IMR-90 (cell line): ENCODE data around the gene SLBP. TPM values are rescaled to one million over a fixed set of nuclear protein-coding genes. Genes with fewer than 3 reads are reported as not detected.

Experiments
- ATAC-seq: fragments of 200-7000 bp; cut with Tn5 transposase; 2 replicates; pipeline ENCODE4 v1.9.1; 2020; ENCODE audit warnings: low read depth, mild to moderate bottlenecking, moderate library complexity
- BruUV-seq: library from RNA; stranded (reverse); fragments of 400-500 nt; replicated peaks from 2 replicates; lab custom pipeline; 2021; lab: Mats Ljungman, UMichigan
- CTCF ChIA-PET: fragments of 300-600 bp; formaldehyde crosslinking; extraction: SDS; loops from one replicate; lab custom pipeline; 2021; ENCODE audit warnings: antibody characterized with exemption; lab: Yijun Ruan, JAX
- POLR2A ChIA-PET: fragments of 300-600 bp; sonication (Branson Sonifier 250); formaldehyde crosslinking; loops from one replicate; lab custom pipeline; 2022; ENCODE audit warnings: antibody characterized with exemption; ENCODE audit not compliant: unreplicated experiment; lab: Charles Lee
- DNase-seq: peaks from one replicate; pipeline ENCODE4 v3.0.0; 2013
- H2AFZ ChIP-seq: replicated peaks from 2 replicates; pipeline ENCODE3; 2013; ENCODE audit warnings: low read length, mild to moderate bottlenecking; ENCODE audit not compliant: poor library complexity
- H2AK5ac ChIP-seq: 2 replicates; pipeline ENCODE4 v1.6.1; 2013; ENCODE audit warnings: low read depth, low read length, inconsistent platforms
- H2AK9ac ChIP-seq: replicated peaks from 2 replicates; pipeline ENCODE3; 2013; ENCODE audit warnings: mild to moderate bottlenecking, low read depth, low read length, moderate library complexity; ENCODE audit not compliant: poor library complexity
- H2BK120ac ChIP-seq: 2 replicates; pipeline ENCODE4 v1.6.1; 2013; ENCODE audit warnings: low read depth, low read length, inconsistent platforms
- H2BK15ac ChIP-seq: 3 replicates; pipeline ENCODE4 v1.6.1; 2013; ENCODE audit warnings: low read depth, low read length, inconsistent platforms
- H2BK20ac ChIP-seq: 2 replicates; pipeline ENCODE4 v1.6.1; 2013; ENCODE audit warnings: low read depth, mild to moderate bottlenecking, inconsistent platforms, low read length, moderate library complexity
- H2BK5ac ChIP-seq: 2 replicates; pipeline ENCODE4 v1.6.1; 2013; ENCODE audit warnings: mild to moderate bottlenecking, low read depth, low read length, inconsistent platforms; ENCODE audit not compliant: poor library complexity, severe bottlenecking
- H3K14ac ChIP-seq: replicated peaks from 2 replicates; pipeline ENCODE4 v1.6.1; 2013; ENCODE audit warnings: low read depth, low read length, inconsistent platforms
- H3K18ac ChIP-seq: 2 replicates; pipeline ENCODE4 v1.6.1; 2013; ENCODE audit warnings: low read depth, low read length, control low read depth
- H3K23ac ChIP-seq: 2 replicates; pipeline ENCODE4 v1.6.1; 2013; ENCODE audit warnings: low read depth, low read length, inconsistent platforms
- H3K27ac ChIP-seq: 2 replicates; pipeline ENCODE4 v1.5.1; 2013; ENCODE audit warnings: mild to moderate bottlenecking, control low read depth, low read length; ENCODE audit not compliant: insufficient read depth
- H3K27me3 ChIP-seq: 2 replicates; pipeline ENCODE4 v1.6.1; 2013; ENCODE audit warnings: low read length; ENCODE audit not compliant: control insufficient read depth, insufficient read depth
- H3K36me3 ChIP-seq: 2 replicates; pipeline ENCODE4 v1.6.1; 2013; ENCODE audit warnings: low read length, mixed read lengths; ENCODE audit not compliant: control insufficient read depth, insufficient read depth
- H3K4ac ChIP-seq: 2 replicates; pipeline ENCODE4 v1.6.1; 2013; ENCODE audit warnings: low read depth, low read length, inconsistent platforms
- H3K4me1 ChIP-seq: 2 replicates; pipeline ENCODE4 v1.6.1; 2013; ENCODE audit warnings: low read length, mixed read lengths; ENCODE audit not compliant: control insufficient read depth, insufficient read depth
- H3K4me2 ChIP-seq: 2 replicates; pipeline ENCODE4 v1.6.1; 2013; ENCODE audit warnings: low read depth, mild to moderate bottlenecking, control low read depth, low read length, moderate library complexity
- H3K4me3 ChIP-seq: 2 replicates; pipeline ENCODE4 v1.5.1; 2013; ENCODE audit warnings: low read depth, mild to moderate bottlenecking, control low read depth, low read length, moderate library complexity; ENCODE audit not compliant: insufficient read depth
- H3K56ac ChIP-seq: 2 replicates; pipeline ENCODE4 v1.6.1; 2013; ENCODE audit warnings: low read length, inconsistent platforms; ENCODE audit not compliant: insufficient read depth; ENCODE audit errors: extremely low read depth
- H3K79me1 ChIP-seq, 2 experiments: 2 replicates each; pipeline ENCODE4 v1.6.1; 2013; ENCODE audit warnings: low read length in 2 of 2, inconsistent platforms in 1 of 2, low read depth in 1 of 2
- H3K9ac ChIP-seq: 2 replicates; pipeline ENCODE4 v1.6.1; 2013; ENCODE audit warnings: low read depth, low read length, control low read depth
- H3K9me1 ChIP-seq: 2 replicates; pipeline ENCODE4 v1.6.1; 2013; ENCODE audit warnings: low read length, inconsistent platforms; ENCODE audit not compliant: insufficient read depth
- H3K9me3 ChIP-seq: 2 replicates; pipeline ENCODE4 v1.6.1; 2013; ENCODE audit warnings: low read length; ENCODE audit not compliant: control insufficient read depth, insufficient read depth
- H4K20me1 ChIP-seq: 2 replicates; pipeline ENCODE4 v1.6.1; 2013; ENCODE audit warnings: low read length, inconsistent platforms; ENCODE audit not compliant: insufficient read depth
- H4K5ac ChIP-seq: 2 replicates; pipeline ENCODE4 v1.6.1; 2013; ENCODE audit warnings: mild to moderate bottlenecking, low read depth, low read length, control low read depth
- H4K8ac ChIP-seq, 2 experiments: 2 replicates each; pipeline ENCODE4 v1.6.1; 2013; ENCODE audit warnings: low read depth in 2 of 2, low read length in 2 of 2, control low read depth in 1 of 2, inconsistent platforms in 1 of 2
- H4K91ac ChIP-seq: 2 replicates; pipeline ENCODE4 v1.6.1; 2013; ENCODE audit warnings: low read depth, low read length, inconsistent platforms; ENCODE audit not compliant: insufficient read depth
- BHLHE40 ChIP-seq: fragments of 150-350 bp; IDR thresholded peaks from 2 replicates; pipeline ENCODE4 v1.6.1; 2016; ENCODE audit warnings: mild to moderate bottlenecking, low read depth, low read length
- CHD1 ChIP-seq: IDR thresholded peaks from 2 replicates; pipeline ENCODE4 v1.6.1; 2012; ENCODE audit warnings: low read depth, low read length, improper control_type of control experiment
- CTCF ChIP-seq: conservative IDR thresholded peaks from 2 replicates; pipeline ENCODE4 v1.5.1; 2012; ENCODE audit warnings: mild to moderate bottlenecking, low read depth, low read length, improper control_type of control experiment
- ELK1 ChIP-seq: fragments of 150-350 bp; IDR thresholded peaks from 2 replicates; pipeline ENCODE4 v1.6.1; 2016; ENCODE audit warnings: low read depth, mild to moderate bottlenecking, low read length, moderate library complexity, borderline replicate concordance
- FOS ChIP-seq: fragments of 150-350 bp; IDR thresholded peaks from 2 replicates; pipeline ENCODE4 v1.6.1; 2016; ENCODE audit warnings: low read depth, low read length
- MAFK ChIP-seq: IDR thresholded peaks from 2 replicates; pipeline ENCODE4 v1.6.1; 2012; ENCODE audit warnings: low read depth, low read length, improper control_type of control experiment
- MAZ ChIP-seq: IDR thresholded peaks from 2 replicates; pipeline ENCODE4 v1.6.1; 2012; ENCODE audit warnings: low read depth, mild to moderate bottlenecking, low read length, improper control_type of control experiment, moderate library complexity, borderline replicate concordance
- NFE2L2 ChIP-seq: fragments of 150-350 bp; IDR thresholded peaks from 2 replicates; pipeline ENCODE4 v1.6.1; 2016; ENCODE audit warnings: low read depth, mild to moderate bottlenecking, low read length
- RAD21 ChIP-seq: IDR thresholded peaks from 2 replicates; pipeline ENCODE4 v1.6.1; 2012; ENCODE audit warnings: low read length, improper control_type of control experiment
- RCOR1 ChIP-seq: IDR thresholded peaks from 2 replicates; pipeline ENCODE4 v1.6.1; 2012; ENCODE audit warnings: mild to moderate bottlenecking, low read length, improper control_type of control experiment; ENCODE audit not compliant: insufficient replicate concordance
- RFX5 ChIP-seq: IDR thresholded peaks from 2 replicates; pipeline ENCODE4 v1.8.0; 2012; ENCODE audit warnings: low read depth, mild to moderate bottlenecking, low read length, moderate library complexity
- SMC3 ChIP-seq: fragments of 150-350 bp; IDR thresholded peaks from 2 replicates; pipeline ENCODE4 v1.6.1; 2016; ENCODE audit warnings: low read depth, mild to moderate bottlenecking, antibody characterized with exemption, low read length, moderate library complexity
- WGBS, 2 experiments: methylation state at CpG; one replicate each; pipeline versions ENCODE4 v1.1.5 to v1.1.7; 2013; ENCODE audit warnings: missing lambda C conversion rate in 2 of 2; ENCODE audit not compliant: insufficient read length in 1 of 2; ENCODE audit errors: extremely low coverage in 2 of 2; 5-methylcytosine and 5-hydroxymethylcytosine counted together
- dilution Hi-C: fragments of 300-500 bp; cut with HindIII; formaldehyde crosslinking; loops from one replicate; pipeline ENCODE4 v1.14.3; 2018; ENCODE audit warnings: low sequenced_read_pairs; ENCODE audit not compliant: unreplicated experiment
- in situ Hi-C: fragments of 300-500 bp; cut with MboI; formaldehyde crosslinking; loops from 3 replicates; pipeline ENCODE4 v1.14.3; 2019; ENCODE audit warnings: low sequenced_read_pairs, inconsistent platforms, mixed read lengths
- intact Hi-C: fragments of 100-400 bp; cut with micrococcal nuclease; formaldehyde crosslinking; loops from 2 replicates; pipeline ENCODE4 v1.10.0; 2022
- polyA plus RNA-seq, 3 experiments: library from polyadenylated mRNA; depleted of rRNA; stranded (reverse); fragments of >200 nt; gene quantifications; 2 replicates each; pipeline ENCODE4 v1.2.3, GENCODE V29; 2012; ENCODE audit warnings: low replicate concordance in 1 of 3
- total RNA-seq: library from RNA; depleted of rRNA; stranded (reverse); fragments of >200 nt; gene quantifications from 2 replicates; pipeline ENCODE4 v1.2.3, GENCODE V29; 2012

SLBP gene
- total and polyA plus RNA-seq, 2 of the 4 experiments (the other 2 are of a cell fraction) = 64.9 to 66.1 TPM

GRCh38 chr4:1673671-1674070, 38.4 kb downstream of the SLBP start:
- Histone ChIP-seq H3K4ac (no peak overlapping the region), H3K4me2 (no peak overlapping the region), H4K20me1 (no peaks in the 10 kb centered on the region), H3K27me3 (no peaks in the 10 kb centered on the region), H3K4me3 (no peak overlapping the region), H2BK120ac (no peak overlapping the region), H4K8ac (no peak overlapping the region), H3K79me1 (no peaks in the 10 kb centered on the region), H2AK9ac (no peak overlapping the region), H4K91ac (no peak overlapping the region), H3K27ac (no peak overlapping the region), H3K9me3 (no peaks in the 10 kb centered on the region), H3K36me3 (no peaks in the 10 kb centered on the region), H4K5ac (no peak overlapping the region), H2AK5ac (no peak overlapping the region), H3K4me1 (no peaks in the 10 kb centered on the region), H3K9me1 (no peaks in the 10 kb centered on the region; the same call in 1 of the 2 replicates), H2AFZ (no peak overlapping the region), H2BK5ac (no peak overlapping the region), H3K9ac (no peak overlapping the region), H3K23ac (no peak overlapping the region), H3K56ac (no peak overlapping the region), H2BK20ac (no peak overlapping the region), H3K18ac (no peak overlapping the region), H2BK15ac (no peak overlapping the region), H3K14ac (no peak overlapping the region)
- ChIA-PET CTCF (no interaction called here), POLR2A (no interaction called here)
- DNase-seq = no peak
- no peak for ATAC-seq
- WGBS, 2 experiments = 87% methylated on average over 14 of the region's 20 CpGs; no CpG with 5 or more reads in 1 of the 2 experiments
- dilution Hi-C loops = no loop called here
- intact Hi-C loops = no loop called here
- BruUV-seq = no TSS peak
- no peak for TF ChIP-seq FOS
- TF ChIP-seq RFX5 = no peak
- no peak for TF ChIP-seq CHD1
- TF ChIP-seq RAD21 = no peak
- no peak for TF ChIP-seq ELK1
- no peak for TF ChIP-seq SMC3
- TF ChIP-seq CTCF = no peak
- no peak for TF ChIP-seq MAFK
- TF ChIP-seq RCOR1 = no peak
- TF ChIP-seq BHLHE40 = no peak
- TF ChIP-seq MAZ = no peak
- TF ChIP-seq NFE2L2 = no peak
- in situ Hi-C loops = no loop called here
